GM19463 (cell line): Measurements from ENCODE around the gene TEKT2.
A peak's percentile ranks its signal among the peaks of the same experiment; 100 is the strongest.

Source experiments
- ATAC-seq: cut with Tn5 transposase; IDR thresholded peaks from one replicate; pipeline ENCODE4 v1.9.1; 2021; ENCODE audit warnings: mild to moderate bottlenecking, moderate library complexity; ENCODE audit not compliant: unreplicated experiment

TEKT2 gene

GRCh38 chr1:36101546-36101945, 17.7 kb downstream of the TEKT2 start:
- ATAC-seq = no peak

GRCh38 chr1:36106269-36106668, 22.4 kb downstream of the TEKT2 start:
- ATAC-seq = no peak

- ATAC-seq = no peak
Measured at GRCh38 chr1:36107394-36107793, 23.5 kb downstream of the TEKT2 start.

GRCh38 chr1:36108314-36108713, 24.4 kb downstream of the TEKT2 start:
- ATAC-seq = no peak

- no peak for ATAC-seq
Measured at GRCh38 chr1:36109041-36109679, 25.3 kb downstream of the TEKT2 start.

- no peak for ATAC-seq
Measured at GRCh38 chr1:36111151-36111550, 27.3 kb downstream of the TEKT2 start.

GRCh38 chr1:36112823-36113222, 28.9 kb downstream of the TEKT2 start:
- ATAC-seq = no peak

GRCh38 chr1:36114371-36114770, 30.5 kb downstream of the TEKT2 start:
- ATAC-seq = no peak

GRCh38 chr1:36115200-36115669, 31.3 kb downstream of the TEKT2 start:
- no peak for ATAC-seq

- ATAC-seq = no peak
Measured at GRCh38 chr1:36115931-36116330, 32.0 kb downstream of the TEKT2 start.

GRCh38 chr1:36116901-36117300, 33.0 kb downstream of the TEKT2 start:
- ATAC-seq = no peak

- ATAC-seq = no peak
Measured at GRCh38 chr1:36118447-36119204, 34.7 kb downstream of the TEKT2 start.

- ATAC-seq = no peak
Measured at GRCh38 chr1:36119456-36119855, 35.6 kb downstream of the TEKT2 start.

- ATAC-seq = no peak
Measured at GRCh38 chr1:36122062-36123030, 38.5 kb downstream of the TEKT2 start.

GRCh38 chr1:36123356-36123755, 39.5 kb downstream of the TEKT2 start:
- peak; percentile 62 for ATAC-seq

- no peak for ATAC-seq
Measured at GRCh38 chr1:36124404-36125128, 40.7 kb downstream of the TEKT2 start.

GRCh38 chr1:36125129-36125991, 41.5 kb downstream of the TEKT2 start, which contains the start of gene COL8A2:
COL8A2 (minus strand) TSS chr1:36125222; CDS start chr1:36100242, 24,980 bp downstream.
- no peak for ATAC-seq

- no peak for ATAC-seq
Measured at GRCh38 chr1:36126005-36126716, 42.3 kb downstream of the TEKT2 start.
